IMR-90 (cell line): ENCODE measurements around the gene PLCXD1. TPM values are rescaled to one million over a fixed set of nuclear protein-coding genes. Genes with fewer than 3 reads are reported as not detected.

ENCODE experiments used
- ATAC-seq: fragments of 200-7000 bp; cut with Tn5 transposase; 2 replicates; pipeline ENCODE4 v1.9.1; 2020; ENCODE audit warnings: low read depth, mild to moderate bottlenecking, moderate library complexity
- BruUV-seq: library from RNA; stranded (reverse); fragments of 400-500 nt; replicated peaks from 2 replicates; lab custom pipeline; 2021; lab: Mats Ljungman, UMichigan
- CTCF ChIA-PET: fragments of 300-600 bp; formaldehyde crosslinking; extraction: SDS; loops from one replicate; lab custom pipeline; 2021; ENCODE audit warnings: antibody characterized with exemption; lab: Yijun Ruan, JAX
- POLR2A ChIA-PET: fragments of 300-600 bp; sonication (Branson Sonifier 250); formaldehyde crosslinking; loops from one replicate; lab custom pipeline; 2022; ENCODE audit warnings: antibody characterized with exemption; ENCODE audit not compliant: unreplicated experiment; lab: Charles Lee
- DNase-seq: peaks from one replicate; pipeline ENCODE4 v3.0.0; 2013
- H2AFZ ChIP-seq: replicated peaks from 2 replicates; pipeline ENCODE3; 2013; ENCODE audit warnings: low read length, mild to moderate bottlenecking; ENCODE audit not compliant: poor library complexity
- H2AK5ac ChIP-seq: 2 replicates; pipeline ENCODE4 v1.6.1; 2013; ENCODE audit warnings: low read depth, low read length, inconsistent platforms
- H2AK9ac ChIP-seq: replicated peaks from 2 replicates; pipeline ENCODE3; 2013; ENCODE audit warnings: mild to moderate bottlenecking, low read depth, low read length, moderate library complexity; ENCODE audit not compliant: poor library complexity
- H2BK120ac ChIP-seq: 2 replicates; pipeline ENCODE4 v1.6.1; 2013; ENCODE audit warnings: low read depth, low read length, inconsistent platforms
- H2BK15ac ChIP-seq: 3 replicates; pipeline ENCODE4 v1.6.1; 2013; ENCODE audit warnings: low read depth, low read length, inconsistent platforms
- H2BK20ac ChIP-seq: 2 replicates; pipeline ENCODE4 v1.6.1; 2013; ENCODE audit warnings: low read depth, mild to moderate bottlenecking, inconsistent platforms, low read length, moderate library complexity
- H2BK5ac ChIP-seq: 2 replicates; pipeline ENCODE4 v1.6.1; 2013; ENCODE audit warnings: mild to moderate bottlenecking, low read depth, low read length, inconsistent platforms; ENCODE audit not compliant: poor library complexity, severe bottlenecking
- H3K14ac ChIP-seq: replicated peaks from 2 replicates; pipeline ENCODE4 v1.6.1; 2013; ENCODE audit warnings: low read depth, low read length, inconsistent platforms
- H3K18ac ChIP-seq: 2 replicates; pipeline ENCODE4 v1.6.1; 2013; ENCODE audit warnings: low read depth, low read length, control low read depth
- H3K23ac ChIP-seq: 2 replicates; pipeline ENCODE4 v1.6.1; 2013; ENCODE audit warnings: low read depth, low read length, inconsistent platforms
- H3K27ac ChIP-seq: 2 replicates; pipeline ENCODE4 v1.5.1; 2013; ENCODE audit warnings: mild to moderate bottlenecking, control low read depth, low read length; ENCODE audit not compliant: insufficient read depth
- H3K27me3 ChIP-seq: 2 replicates; pipeline ENCODE4 v1.6.1; 2013; ENCODE audit warnings: low read length; ENCODE audit not compliant: control insufficient read depth, insufficient read depth
- H3K36me3 ChIP-seq: 2 replicates; pipeline ENCODE4 v1.6.1; 2013; ENCODE audit warnings: low read length, mixed read lengths; ENCODE audit not compliant: control insufficient read depth, insufficient read depth
- H3K4ac ChIP-seq: 2 replicates; pipeline ENCODE4 v1.6.1; 2013; ENCODE audit warnings: low read depth, low read length, inconsistent platforms
- H3K4me1 ChIP-seq: 2 replicates; pipeline ENCODE4 v1.6.1; 2013; ENCODE audit warnings: low read length, mixed read lengths; ENCODE audit not compliant: control insufficient read depth, insufficient read depth
- H3K4me2 ChIP-seq: 2 replicates; pipeline ENCODE4 v1.6.1; 2013; ENCODE audit warnings: low read depth, mild to moderate bottlenecking, control low read depth, low read length, moderate library complexity
- H3K4me3 ChIP-seq: 2 replicates; pipeline ENCODE4 v1.5.1; 2013; ENCODE audit warnings: low read depth, mild to moderate bottlenecking, control low read depth, low read length, moderate library complexity; ENCODE audit not compliant: insufficient read depth
- H3K56ac ChIP-seq: 2 replicates; pipeline ENCODE4 v1.6.1; 2013; ENCODE audit warnings: low read length, inconsistent platforms; ENCODE audit not compliant: insufficient read depth; ENCODE audit errors: extremely low read depth
- H3K79me1 ChIP-seq, 2 experiments: 2 replicates each; pipeline ENCODE4 v1.6.1; 2013; ENCODE audit warnings: low read length in 2 of 2, inconsistent platforms in 1 of 2, low read depth in 1 of 2
- H3K9ac ChIP-seq: 2 replicates; pipeline ENCODE4 v1.6.1; 2013; ENCODE audit warnings: low read depth, low read length, control low read depth
- H3K9me1 ChIP-seq: 2 replicates; pipeline ENCODE4 v1.6.1; 2013; ENCODE audit warnings: low read length, inconsistent platforms; ENCODE audit not compliant: insufficient read depth
- H3K9me3 ChIP-seq: 2 replicates; pipeline ENCODE4 v1.6.1; 2013; ENCODE audit warnings: low read length; ENCODE audit not compliant: control insufficient read depth, insufficient read depth
- H4K20me1 ChIP-seq: 2 replicates; pipeline ENCODE4 v1.6.1; 2013; ENCODE audit warnings: low read length, inconsistent platforms; ENCODE audit not compliant: insufficient read depth
- H4K5ac ChIP-seq: 2 replicates; pipeline ENCODE4 v1.6.1; 2013; ENCODE audit warnings: mild to moderate bottlenecking, low read depth, low read length, control low read depth
- H4K8ac ChIP-seq, 2 experiments: 2 replicates each; pipeline ENCODE4 v1.6.1; 2013; ENCODE audit warnings: low read depth in 2 of 2, low read length in 2 of 2, control low read depth in 1 of 2, inconsistent platforms in 1 of 2
- H4K91ac ChIP-seq: 2 replicates; pipeline ENCODE4 v1.6.1; 2013; ENCODE audit warnings: low read depth, low read length, inconsistent platforms; ENCODE audit not compliant: insufficient read depth
- CEBPB ChIP-seq: IDR thresholded peaks from 2 replicates; pipeline ENCODE4 v1.6.1; 2012; ENCODE audit warnings: low read depth, low read length, improper control_type of control experiment
- CHD1 ChIP-seq: IDR thresholded peaks from 2 replicates; pipeline ENCODE4 v1.6.1; 2012; ENCODE audit warnings: low read depth, low read length, improper control_type of control experiment
- FOS ChIP-seq: fragments of 150-350 bp; IDR thresholded peaks from 2 replicates; pipeline ENCODE4 v1.6.1; 2016; ENCODE audit warnings: low read depth, low read length
- MAFK ChIP-seq: IDR thresholded peaks from 2 replicates; pipeline ENCODE4 v1.6.1; 2012; ENCODE audit warnings: low read depth, low read length, improper control_type of control experiment
- MXI1 ChIP-seq: IDR thresholded peaks from 2 replicates; pipeline ENCODE4 v1.6.1; 2012; ENCODE audit warnings: low read depth, mild to moderate bottlenecking, low read length, moderate library complexity, borderline replicate concordance
- POLR2A ChIP-seq: IDR thresholded peaks from 2 replicates; pipeline ENCODE4 v1.6.1; 2012; ENCODE audit warnings: mild to moderate bottlenecking, low read depth, low read length
- RAD21 ChIP-seq: IDR thresholded peaks from 2 replicates; pipeline ENCODE4 v1.6.1; 2012; ENCODE audit warnings: low read length, improper control_type of control experiment
- SMC3 ChIP-seq: fragments of 150-350 bp; IDR thresholded peaks from 2 replicates; pipeline ENCODE4 v1.6.1; 2016; ENCODE audit warnings: low read depth, mild to moderate bottlenecking, antibody characterized with exemption, low read length, moderate library complexity
- WGBS, 2 experiments: methylation state at CpG; one replicate each; pipeline versions ENCODE4 v1.1.5 to v1.1.7; 2013; ENCODE audit warnings: missing lambda C conversion rate in 2 of 2; ENCODE audit not compliant: insufficient read length in 1 of 2; ENCODE audit errors: extremely low coverage in 2 of 2; 5-methylcytosine and 5-hydroxymethylcytosine counted together
- dilution Hi-C: fragments of 300-500 bp; cut with HindIII; formaldehyde crosslinking; loops from one replicate; pipeline ENCODE4 v1.14.3; 2018; ENCODE audit warnings: low sequenced_read_pairs; ENCODE audit not compliant: unreplicated experiment
- in situ Hi-C: fragments of 300-500 bp; cut with MboI; formaldehyde crosslinking; loops from 3 replicates; pipeline ENCODE4 v1.14.3; 2019; ENCODE audit warnings: low sequenced_read_pairs, inconsistent platforms, mixed read lengths
- intact Hi-C: fragments of 100-400 bp; cut with micrococcal nuclease; formaldehyde crosslinking; loops from 2 replicates; pipeline ENCODE4 v1.10.0; 2022
- polyA plus RNA-seq, 3 experiments: library from polyadenylated mRNA; depleted of rRNA; stranded (reverse); fragments of >200 nt; gene quantifications; 2 replicates each; pipeline ENCODE4 v1.2.3, GENCODE V29; 2012; ENCODE audit warnings: low replicate concordance in 1 of 3
- total RNA-seq: library from RNA; depleted of rRNA; stranded (reverse); fragments of >200 nt; gene quantifications from 2 replicates; pipeline ENCODE4 v1.2.3, GENCODE V29; 2012

PLCXD1 gene
- total and polyA plus RNA-seq, 2 of the 4 experiments (the other 2 are of a cell fraction), result 16.7 to 17.7 TPM

GRCh38 chrX:340121-340520 is 58.9 kb downstream of the PLCXD1 start:
- H3K56ac ChIP-seq, result no peak overlapping the region
- DNase-seq (no peak), ATAC-seq (no peak)
- H2BK20ac ChIP-seq, result no peak overlapping the region
- H2AK9ac ChIP-seq, result no peak overlapping the region
- no peak overlapping the region for H4K8ac ChIP-seq
- no peak for TF ChIP-seq SMC3
- no peak for TF ChIP-seq FOS
- no peak for TF ChIP-seq RAD21
- no peak for TF ChIP-seq CHD1
- TF ChIP-seq CEBPB, result no peak
- no peak for TF ChIP-seq MXI1
- no peak for TF ChIP-seq MAFK
- TF ChIP-seq POLR2A, result no peak
- H3K9me1 ChIP-seq, result no peaks in the 10 kb centered on the region
- H2AK5ac ChIP-seq, result no peak overlapping the region
- H3K4me3 ChIP-seq, result no peak overlapping the region
- H3K23ac ChIP-seq, result no peak overlapping the region
- no peak overlapping the region for H2BK120ac ChIP-seq
- ChIA-PET POLR2A (no interaction called here), CTCF (no interaction called here)
- no peak overlapping the region for H2AFZ ChIP-seq
- H3K4me2 ChIP-seq, result no peak overlapping the region
- H3K4ac ChIP-seq, result no peak overlapping the region
- H3K27ac ChIP-seq, result no peak overlapping the region
- no peak overlapping the region for H3K9ac ChIP-seq
- H2BK15ac ChIP-seq, result no peak overlapping the region
- no peak overlapping the region for H3K14ac ChIP-seq
- no CpG with 5 or more reads among the region's 24 CpGs for WGBS, 2 experiments
- no peaks in the 10 kb centered on the region for H3K4me1 ChIP-seq
- no peaks in the 10 kb centered on the region for H3K27me3 ChIP-seq
- BruUV-seq, result no TSS peak
- H3K36me3 ChIP-seq, result peaks cover 28% of the 10 kb centered on the region; the same call in 1 of the 2 replicates
- no peak overlapping the region for H4K5ac ChIP-seq
- intact Hi-C loops (no loop called here), in situ Hi-C loops (no loop called here), dilution Hi-C loops (no loop called here)
- no peak overlapping the region for H2BK5ac ChIP-seq
- no peaks in the 10 kb centered on the region for H3K79me1 ChIP-seq
- no peak overlapping the region for H3K18ac ChIP-seq
- H4K20me1 ChIP-seq, result no peaks in the 10 kb centered on the region
- no peak overlapping the region for H4K91ac ChIP-seq
- peaks cover 13% of the 10 kb centered on the region; the same call in 1 of the 2 replicates for H3K9me3 ChIP-seq
